Limb (tissue), 2 donors: ENCODE results near the gene PGLYRP4.

Experiments
- DNase-seq, 2 donors: peaks; one replicate each; pipeline ENCODE4 v3.0.0-alpha.2; 2016; ENCODE audit errors: extremely low spot score in 2 of 2

Gene PGLYRP4

DNA sequence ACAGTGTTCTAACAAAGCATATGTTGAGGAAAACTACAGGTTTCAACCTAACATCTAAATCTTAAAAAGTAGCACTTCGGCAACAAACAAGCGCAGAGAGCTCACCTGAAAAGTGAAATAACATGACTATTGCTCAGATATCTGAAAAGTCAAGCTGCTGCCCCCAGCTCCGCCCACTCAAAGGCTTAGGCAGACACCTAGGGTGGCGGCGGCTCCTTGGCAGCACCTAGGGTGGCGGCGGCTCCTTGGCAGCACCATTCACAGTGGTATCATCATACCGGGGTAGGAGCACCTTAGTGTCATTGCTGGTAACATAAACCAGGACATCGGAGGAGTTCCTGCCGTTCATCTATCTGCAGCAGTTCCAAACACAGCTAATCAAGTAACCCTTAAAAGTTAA lies 30.9 kb upstream of the PGLYRP4 start:
- no peak for DNase-seq

DNA sequence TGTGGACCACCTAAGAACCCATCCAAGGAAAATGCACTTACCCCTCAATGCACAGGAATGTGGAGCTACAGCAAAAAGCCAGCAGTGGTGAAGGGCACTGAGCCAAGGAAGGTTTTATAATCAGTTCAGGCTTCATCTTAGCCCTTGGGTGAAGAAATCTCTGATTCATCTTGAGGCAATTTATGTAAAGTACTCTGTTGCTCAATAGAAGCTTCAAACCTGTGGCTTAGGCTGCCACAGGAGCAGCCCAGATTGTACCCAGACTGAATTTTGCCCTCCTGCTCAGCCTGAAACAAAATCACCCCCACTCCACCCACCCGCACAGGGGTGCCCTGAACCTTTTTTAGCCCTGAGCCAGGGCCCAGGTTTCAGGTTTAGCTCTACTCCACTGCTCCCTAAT lies 26.9 kb upstream of the PGLYRP4 start, which contains the start of gene S100A12:
S100A12 (minus strand) TSS at position 111 of the 400 bp plus-strand sequence. CDS start 1,029 bp downstream, outside the sequence.
- no peak for DNase-seq

DNA sequence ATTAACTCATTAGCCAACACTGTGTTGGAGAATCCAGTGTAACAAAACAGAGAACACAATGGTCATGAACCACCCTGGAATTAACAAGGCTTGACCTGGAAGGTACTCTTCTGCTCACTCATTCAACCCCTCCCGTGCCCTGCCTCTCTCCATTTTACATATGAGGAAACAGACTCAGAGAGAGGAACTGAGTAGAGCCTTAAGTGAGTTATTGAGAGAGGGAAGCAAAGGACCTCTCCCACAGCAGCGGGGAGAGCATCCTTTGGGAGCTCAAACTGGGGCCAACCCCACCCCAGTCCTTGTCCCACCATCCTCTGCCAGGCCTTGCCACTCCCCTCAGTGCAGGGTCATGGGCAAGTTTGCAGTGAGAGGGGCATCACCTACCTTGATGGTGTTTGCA lies 25.4 kb upstream of the PGLYRP4 start:
- no peak for DNase-seq

DNA sequence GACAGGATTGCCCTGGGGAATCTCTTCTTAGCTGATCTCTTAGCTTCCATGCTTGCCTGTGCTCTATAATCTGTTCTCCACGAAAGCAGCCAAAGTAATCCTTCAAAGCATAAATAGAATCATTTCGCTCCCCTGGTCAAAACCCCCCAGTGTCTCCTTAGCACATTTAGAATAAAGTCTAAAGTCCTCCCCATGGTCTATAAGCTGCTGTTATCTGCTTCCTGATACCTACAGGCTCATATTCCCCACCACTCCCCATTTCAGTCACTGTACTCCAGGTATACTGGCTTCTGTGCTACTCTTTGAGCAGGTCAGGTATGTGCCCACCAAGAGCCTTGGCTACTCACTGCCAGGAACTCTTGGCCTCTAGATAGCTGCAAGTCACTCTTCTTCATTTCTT lies 23.9 kb upstream of the PGLYRP4 start:
- no peak for DNase-seq

DNA sequence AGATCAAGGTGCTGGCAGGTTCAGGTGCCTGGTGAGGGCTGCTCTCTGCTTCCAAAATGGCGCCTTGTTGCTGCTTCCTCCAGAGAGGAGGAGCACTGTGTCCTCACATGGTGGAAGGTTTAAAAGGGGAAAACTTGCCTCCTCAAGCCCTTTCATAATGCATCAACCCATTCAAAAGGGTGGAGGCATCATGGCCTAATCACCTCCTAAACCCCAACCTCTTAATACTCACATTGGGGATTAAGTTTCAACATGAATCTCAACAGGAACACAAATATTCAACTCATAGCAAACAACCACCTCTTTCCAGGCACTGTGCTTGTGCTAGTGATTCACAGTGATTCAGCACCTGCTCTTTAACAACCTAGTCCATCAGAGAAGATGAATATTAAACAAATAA lies 22.6 kb upstream of the PGLYRP4 start:
- DNase-seq: no peak

DNA sequence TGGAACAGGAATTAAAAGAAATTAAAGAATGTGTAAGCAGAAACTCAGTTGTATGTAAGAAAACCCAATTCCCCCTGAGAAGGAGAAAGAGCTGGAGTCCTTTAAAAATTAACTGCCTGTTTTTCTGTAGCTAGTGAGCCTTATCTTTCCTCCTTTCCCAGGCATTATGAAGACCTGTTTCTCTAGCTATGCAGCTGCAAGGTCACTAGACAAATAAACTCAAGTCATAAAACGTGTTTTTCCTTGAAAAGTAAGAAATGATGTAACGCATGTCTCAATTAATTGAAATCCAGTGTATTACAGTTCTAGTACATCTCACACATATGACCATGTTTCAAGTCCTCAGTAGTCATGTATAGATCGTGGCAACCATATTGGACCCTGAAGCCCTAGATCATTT lies 21.5 kb upstream of the PGLYRP4 start:
- DNase-seq: no peak

DNA sequence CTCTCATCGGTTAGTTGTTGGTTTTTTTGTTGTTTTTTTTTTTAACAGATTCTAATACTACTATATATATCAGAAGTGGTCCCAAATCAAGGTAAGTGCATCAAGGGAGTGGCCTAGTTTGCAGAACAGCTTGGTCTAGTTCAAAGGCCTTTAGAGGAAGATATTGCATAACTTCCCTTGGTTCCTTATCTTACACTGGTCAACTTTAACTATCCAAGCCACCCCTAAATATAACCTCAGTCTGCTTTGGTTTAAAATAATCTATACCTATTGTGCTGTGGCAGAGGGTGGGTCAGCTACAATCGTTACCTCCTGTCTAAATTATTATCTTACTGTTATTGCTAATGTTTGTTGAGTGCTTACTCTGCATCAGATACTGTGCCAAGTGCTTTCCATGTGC lies 19.9 kb upstream of the PGLYRP4 start:
- no peak for DNase-seq

DNA sequence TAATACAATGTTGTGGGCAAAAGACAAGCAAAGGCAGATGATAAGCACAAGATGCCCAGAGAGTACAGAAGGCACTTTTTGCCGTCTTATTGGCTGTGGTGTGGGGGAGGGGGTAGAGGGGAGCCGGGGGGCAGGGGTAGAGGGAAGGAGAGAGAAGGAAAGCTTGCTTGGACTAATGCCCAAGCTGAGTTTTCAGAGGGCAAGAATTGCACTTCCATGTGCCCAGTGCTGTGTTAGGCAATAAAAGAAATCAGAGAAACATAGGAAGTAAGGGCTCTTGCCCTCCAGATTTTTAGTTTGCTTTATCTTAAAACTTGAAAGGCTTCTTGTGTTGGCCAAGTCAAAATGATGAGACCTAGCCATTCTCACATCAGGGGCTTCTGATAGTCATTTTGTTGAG lies 18.4 kb upstream of the PGLYRP4 start:
- DNase-seq: no peak

DNA sequence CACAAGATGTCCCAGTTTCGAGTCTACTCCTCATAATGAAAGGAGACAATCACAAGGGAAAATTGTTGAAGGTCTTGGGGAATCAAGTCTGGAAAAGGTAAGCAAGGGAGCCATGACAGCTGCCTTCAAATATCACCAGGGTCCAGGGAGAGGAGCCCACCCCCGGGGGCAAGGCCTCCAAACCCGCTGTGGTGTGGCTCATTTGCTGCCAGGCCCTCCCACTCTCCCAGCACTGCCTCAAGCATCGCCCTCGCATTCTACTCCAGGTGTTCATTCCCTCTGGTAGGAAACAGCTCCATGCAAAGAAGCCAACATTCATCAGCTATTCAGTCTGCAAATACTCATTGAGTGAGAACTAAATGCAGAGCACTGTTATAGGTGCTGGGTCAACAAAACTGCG lies 17.6 kb upstream of the PGLYRP4 start:
- DNase-seq: no peak

DNA sequence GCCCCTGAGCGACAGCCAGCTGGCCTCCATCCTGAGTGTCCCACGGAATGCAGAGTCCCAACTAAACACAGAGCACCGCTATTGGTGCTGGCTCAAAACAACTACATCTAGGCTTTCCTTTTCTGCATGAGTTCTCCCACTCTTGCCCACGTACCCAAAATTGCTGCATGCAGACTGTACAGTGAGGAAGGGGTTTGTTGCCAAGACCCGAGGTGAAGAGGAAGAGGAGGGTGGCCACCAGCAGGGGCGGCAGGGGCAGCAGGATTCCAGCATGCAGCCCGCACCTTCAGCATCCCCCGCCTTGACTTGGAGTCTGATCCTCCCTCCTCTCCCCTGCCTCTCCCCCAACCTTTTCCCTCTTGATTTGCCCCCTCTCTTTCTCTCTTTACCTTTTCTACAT lies 17.1 kb upstream of the PGLYRP4 start:
- DNase-seq: no peak

DNA sequence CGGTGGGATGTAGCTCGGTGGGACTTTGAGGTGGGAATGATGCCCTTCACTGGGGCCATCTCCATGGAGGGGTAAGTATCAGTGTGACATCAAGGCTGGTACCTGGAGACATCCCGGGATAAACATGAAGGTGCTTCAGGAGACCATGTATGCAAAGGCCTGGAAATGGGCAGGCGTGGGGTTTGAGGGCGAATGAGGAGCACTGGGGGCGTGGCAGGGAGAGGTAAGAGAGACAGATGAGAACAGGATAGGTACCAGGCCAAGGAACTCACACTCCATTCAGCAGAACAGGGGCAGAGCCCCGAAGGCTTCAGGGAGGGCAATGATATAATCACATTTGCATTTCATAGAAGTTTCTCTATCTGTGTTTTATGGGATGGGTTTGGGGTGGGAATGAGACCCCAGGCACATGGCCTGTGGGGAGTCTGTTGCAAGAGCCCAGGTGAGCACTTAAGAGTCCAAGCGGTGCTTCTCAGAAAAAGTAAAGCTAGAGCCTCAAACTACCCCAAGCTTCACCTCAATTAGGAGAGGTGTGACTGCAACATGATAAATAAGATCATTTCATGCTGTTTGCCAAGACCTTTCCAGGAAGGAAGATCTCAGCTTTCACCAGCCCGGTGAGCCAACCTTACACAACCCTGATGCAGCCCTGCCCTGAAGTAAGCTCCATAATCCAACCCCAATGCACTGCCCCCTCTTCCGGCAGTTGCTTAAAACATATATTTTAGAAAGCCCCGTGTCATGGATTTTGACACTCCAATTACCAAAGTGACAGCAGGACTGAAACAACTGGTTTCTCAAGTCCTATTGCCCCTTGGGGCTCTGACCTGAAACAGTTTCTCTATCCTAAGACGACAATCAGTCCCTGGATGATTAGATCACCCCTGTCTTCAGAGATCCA lies 16.4 kb upstream of the PGLYRP4 start:
- DNase-seq: no peak

DNA sequence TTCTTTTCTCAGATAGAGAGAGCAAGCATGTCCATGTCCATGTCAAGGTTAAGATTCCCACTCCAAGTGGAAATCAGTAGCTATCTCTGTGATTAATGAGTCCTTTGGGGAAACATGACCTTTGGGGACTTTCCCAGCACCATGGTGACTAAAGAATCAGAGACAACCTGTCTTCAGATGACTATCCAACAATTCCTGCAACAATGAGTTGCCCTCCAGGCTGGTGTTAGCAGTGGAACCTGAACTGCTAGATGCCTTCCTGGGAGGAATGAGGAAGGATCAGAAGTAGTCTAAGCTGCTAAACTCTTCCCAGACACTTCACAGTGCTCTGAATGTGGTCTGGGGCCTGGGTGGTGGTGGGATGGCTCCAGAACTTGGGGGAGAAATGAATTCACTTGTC lies 15.5 kb upstream of the PGLYRP4 start:
- no peak for DNase-seq

DNA sequence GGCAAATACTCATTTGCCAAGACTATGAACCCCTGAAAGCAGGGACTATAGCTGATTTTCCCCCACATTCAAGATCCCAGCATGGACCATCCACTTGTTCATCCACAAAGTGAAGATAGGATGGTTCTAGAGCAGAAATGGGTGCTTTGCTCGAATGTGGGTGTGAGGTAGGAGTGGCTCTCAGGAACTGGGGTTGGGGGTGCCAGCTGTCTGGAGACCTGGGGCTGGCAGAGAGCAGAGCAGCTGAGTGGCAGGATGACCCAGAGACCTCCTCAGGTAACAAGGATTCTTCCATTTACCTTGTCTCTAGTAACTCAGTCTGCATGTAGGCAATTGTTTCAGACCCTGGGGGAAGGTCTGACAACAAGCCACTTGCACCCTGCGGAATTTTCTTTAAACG lies 15.0 kb upstream of the PGLYRP4 start:
- DNase-seq: no peak

DNA sequence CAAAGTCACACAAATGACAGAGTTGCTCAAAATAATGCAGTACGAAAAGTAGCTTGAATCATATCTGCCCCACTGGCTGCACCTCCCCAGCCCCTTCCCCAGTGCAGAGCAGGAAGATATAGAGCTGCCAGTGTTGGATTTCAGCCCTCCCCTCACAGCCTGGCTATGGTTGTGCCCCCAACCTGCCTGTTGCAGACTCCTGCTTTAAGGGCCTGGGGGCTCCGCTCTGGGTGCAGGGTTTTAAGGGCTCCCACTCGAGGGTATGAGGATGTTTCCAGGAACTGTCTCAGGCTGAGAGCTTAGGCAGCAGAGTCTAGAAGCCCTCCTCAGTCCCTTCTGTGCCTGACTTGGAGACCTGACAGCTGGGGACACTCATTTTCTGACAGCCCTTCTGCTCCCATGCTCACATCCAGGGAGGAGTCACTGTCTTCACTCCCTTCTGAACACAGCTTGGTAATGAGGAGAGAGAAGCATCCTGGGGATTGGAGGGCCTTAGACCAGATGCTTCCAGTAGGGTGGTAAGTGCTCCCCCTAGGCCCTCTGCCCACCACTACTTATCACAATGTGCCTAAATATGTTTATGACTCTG lies 13.6 kb upstream of the PGLYRP4 start:
- no peak for DNase-seq

DNA sequence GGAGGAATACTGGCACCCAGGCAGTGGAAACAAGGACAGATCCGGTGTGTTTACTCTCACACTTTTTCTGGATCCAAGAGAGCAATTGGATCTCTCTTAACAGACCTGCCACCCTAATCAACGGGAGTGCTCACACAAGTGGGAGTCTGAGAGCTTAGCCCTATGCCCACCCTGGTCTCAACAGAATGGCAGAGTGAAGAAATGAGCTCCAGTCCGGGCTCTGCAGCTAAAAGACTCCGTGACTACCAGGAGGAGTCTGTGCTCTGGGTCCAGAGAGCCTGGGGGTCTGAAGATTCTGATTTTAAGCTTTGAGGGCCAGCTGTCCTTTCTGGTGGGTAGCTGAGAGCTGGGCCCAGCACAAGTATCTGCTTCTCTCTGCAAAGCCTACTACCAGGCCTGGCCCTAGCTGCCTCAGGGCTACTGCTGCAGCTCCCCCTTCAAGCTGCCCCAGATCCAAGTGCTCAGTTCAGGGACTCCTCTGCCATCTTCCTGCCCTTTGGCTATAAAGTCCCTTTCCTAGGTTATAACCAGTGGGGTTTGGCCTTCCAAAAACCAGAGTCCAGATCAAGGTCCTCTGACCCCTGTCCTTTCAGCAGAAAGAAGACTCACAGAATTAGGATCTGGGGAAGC lies 13.0 kb upstream of the PGLYRP4 start:
- DNase-seq: no peak

DNA sequence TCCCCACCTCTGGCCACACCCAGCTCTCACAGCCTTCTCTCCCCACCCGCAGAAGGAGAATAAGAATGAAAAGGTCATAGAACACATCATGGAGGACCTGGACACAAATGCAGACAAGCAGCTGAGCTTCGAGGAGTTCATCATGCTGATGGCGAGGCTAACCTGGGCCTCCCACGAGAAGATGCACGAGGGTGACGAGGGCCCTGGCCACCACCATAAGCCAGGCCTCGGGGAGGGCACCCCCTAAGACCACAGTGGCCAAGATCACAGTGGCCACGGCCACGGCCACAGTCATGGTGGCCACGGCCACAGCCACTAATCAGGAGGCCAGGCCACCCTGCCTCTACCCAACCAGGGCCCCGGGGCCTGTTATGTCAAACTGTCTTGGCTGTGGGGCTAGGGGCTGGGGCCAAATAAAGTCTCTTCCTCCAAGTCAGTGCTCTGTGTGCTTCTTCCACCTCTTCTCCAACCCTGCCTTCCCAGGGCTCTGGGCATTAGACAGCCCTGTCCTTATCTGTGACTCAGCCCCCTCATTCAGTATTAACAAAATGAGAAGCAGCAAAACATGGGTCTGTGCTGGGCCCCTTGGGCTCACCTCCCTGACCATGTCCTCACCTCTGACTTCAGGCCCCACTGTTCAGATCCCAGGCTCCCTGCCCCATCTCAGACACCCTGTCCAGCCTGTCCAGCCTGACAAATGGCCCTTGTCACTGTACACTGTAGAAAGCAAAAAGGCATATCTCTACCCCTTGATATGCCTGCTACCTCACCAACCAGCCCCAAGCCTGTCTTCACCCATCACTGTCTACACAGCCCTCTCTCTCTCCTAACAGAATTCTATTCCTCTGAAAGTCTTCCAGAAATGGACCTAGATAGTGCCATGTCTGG lies 12.2 kb upstream of the PGLYRP4 start:
- no peak for DNase-seq

DNA sequence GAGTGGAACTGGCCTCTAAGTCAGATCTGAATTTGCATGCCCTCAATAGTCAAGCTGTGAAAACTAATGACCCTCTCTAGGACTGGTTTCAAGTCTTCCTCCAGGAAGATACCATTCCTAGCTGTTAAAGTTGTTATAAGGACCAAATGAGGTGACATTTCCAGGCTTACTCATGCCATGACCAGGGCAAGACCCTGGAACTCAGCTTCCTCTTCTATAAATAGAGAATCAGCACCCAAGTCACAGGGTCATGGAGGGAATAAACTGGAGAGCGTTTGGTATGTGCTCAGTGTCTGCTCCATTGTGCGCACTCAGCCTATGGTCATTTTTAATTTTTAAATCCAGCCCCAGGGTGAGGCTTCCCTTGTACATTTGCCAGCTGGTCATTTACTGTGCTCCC lies 11.5 kb upstream of the PGLYRP4 start:
- DNase-seq: no peak

DNA sequence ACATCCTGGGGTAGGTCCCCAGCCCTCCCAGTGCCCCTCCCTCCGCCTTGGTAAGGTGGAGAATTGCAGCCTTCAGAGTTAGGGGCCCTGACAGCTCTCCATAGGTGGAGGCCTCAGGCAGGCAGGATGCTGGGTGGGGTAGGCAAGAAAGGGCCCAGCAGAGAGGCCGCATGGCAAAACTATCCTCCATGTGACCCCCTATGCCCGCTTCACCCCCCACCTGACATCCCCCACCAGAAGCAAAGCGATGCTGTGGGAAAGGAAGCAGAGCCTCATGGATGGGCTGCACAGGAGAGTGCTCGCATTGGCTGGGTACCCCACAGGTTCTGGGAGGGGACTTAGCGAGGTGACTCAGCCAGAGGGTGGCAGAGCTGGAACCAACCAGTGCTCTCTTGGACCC lies 10.6 kb upstream of the PGLYRP4 start:
- DNase-seq: no peak

DNA sequence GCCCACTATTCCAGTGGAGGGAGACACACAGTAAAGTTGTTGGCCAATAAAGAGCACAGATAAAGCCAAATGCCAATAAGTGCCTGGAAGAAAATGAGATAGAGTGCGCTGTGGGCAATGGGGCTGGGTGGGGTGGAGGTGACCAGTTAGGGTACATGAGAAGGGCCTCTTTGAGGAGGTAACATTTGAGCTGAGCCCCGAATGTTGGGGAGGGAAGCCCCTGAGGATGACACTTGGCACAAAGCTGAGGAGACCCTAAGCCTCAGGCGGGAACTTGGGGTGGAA lies 10.0 kb upstream of the PGLYRP4 start:
- DNase-seq: no peak

DNA sequence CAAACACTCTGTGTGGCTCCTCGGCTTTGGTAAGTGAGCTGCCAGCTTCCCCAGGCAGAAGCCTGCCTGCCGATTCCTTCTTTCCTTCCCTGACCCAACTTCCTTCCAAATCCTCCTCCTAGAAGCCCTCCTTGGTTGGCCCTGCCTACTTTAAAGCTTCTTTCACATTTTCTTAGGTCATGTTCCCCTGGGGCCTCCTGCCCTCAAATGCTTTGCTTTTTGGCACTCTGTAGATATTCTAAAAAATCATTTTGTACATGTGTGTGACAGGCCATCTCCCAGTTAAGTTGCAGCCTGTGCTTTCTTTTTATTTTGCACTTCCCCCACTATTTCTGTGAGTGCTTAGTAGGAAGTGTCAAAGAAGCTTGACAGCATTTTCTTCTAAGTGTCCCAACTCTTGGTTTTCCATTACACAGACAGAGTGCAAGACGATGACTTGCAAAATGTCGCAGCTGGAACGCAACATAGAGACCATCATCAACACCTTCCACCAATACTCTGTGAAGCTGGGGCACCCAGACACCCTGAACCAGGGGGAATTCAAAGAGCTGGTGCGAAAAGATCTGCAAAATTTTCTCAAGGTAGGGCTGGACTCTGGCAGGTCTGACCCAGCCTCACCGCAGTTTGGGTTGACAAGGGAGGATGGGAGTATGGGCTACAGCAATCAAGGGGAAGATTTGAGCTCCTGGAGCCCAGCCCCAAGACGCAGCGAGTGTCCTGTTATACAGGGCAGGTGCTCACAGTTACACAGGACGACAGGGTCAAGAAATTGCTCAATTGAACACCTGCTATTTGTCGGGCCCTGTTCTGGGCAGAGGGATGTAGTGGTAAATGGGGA lies 9.4 kb upstream of the PGLYRP4 start, which contains the start of gene S100A9:
S100A9 (plus strand) TSS at position 2 of the 838 bp plus-strand sequence; CDS start at position 432, 430 bp downstream.
- DNase-seq: no peak
